Upper lobe of right lung (tissue), 1 donor: ENCODE results near the gene LTB4R. TPM values are rescaled to one million over a fixed set of nuclear protein-coding genes. Genes with fewer than 3 reads are reported as not detected.
"Not testable (repeated sequence)": the region's sequence is repeated elsewhere in the genome, so short reads cannot be mapped to it uniquely, and the experiment has no call there.

ENCODE experiments used
- ATAC-seq: fragments of 200-7000 bp; cut with Tn5 transposase; one replicate; pipeline ENCODE4 v1.9.1; 2020; ENCODE audit warnings: mild to moderate bottlenecking, moderate library complexity
- DNase-seq: peaks from one replicate; pipeline ENCODE4 v3.0.0-alpha.2; 2020
- H3K27ac ChIP-seq: fragments of 200-600 bp; one replicate; pipeline ENCODE4 v1.8.0; 2022
- H3K27me3 ChIP-seq: fragments of 200-600 bp; one replicate; pipeline ENCODE4 v1.8.0; 2022; ENCODE audit warnings: mild to moderate bottlenecking
- H3K36me3 ChIP-seq: fragments of 200-600 bp; one replicate; pipeline ENCODE4 v1.8.0; 2022
- H3K4me1 ChIP-seq: fragments of 200-600 bp; one replicate; pipeline ENCODE4 v1.8.0; 2022
- H3K4me3 ChIP-seq: fragments of 200-600 bp; one replicate; pipeline ENCODE4 v1.8.0; 2022; ENCODE audit warnings: mild to moderate bottlenecking
- H3K9me3 ChIP-seq: fragments of 200-600 bp; one replicate; pipeline ENCODE4 v1.8.0; 2022
- CTCF ChIP-seq: fragments of 200-600 bp; IDR thresholded peaks from one replicate; pipeline ENCODE4 v1.8.0; 2022; ENCODE audit warnings: antibody characterized with exemption
- intact Hi-C: fragments of 100-400 bp; cut with DNase I; formaldehyde crosslinking; loops from one replicate; pipeline ENCODE4 v1.11.0; 2022
- total RNA-seq: library from RNA; stranded (reverse); fragmentation: NEBNext Ultra II Directional; extraction: Animal tissue kit (Norgen Biotek cat#: 25700); gene quantifications from one replicate; pipeline ENCODE4 v1.2.1, GENCODE V29; 2021
- donor health status: DM: no; HTN: yes; CAD: no; lungs with severe emphysema.

LTB4R gene
- total RNA-seq, 1 donor from 2014 or later: 9.8 TPM

DNA sequence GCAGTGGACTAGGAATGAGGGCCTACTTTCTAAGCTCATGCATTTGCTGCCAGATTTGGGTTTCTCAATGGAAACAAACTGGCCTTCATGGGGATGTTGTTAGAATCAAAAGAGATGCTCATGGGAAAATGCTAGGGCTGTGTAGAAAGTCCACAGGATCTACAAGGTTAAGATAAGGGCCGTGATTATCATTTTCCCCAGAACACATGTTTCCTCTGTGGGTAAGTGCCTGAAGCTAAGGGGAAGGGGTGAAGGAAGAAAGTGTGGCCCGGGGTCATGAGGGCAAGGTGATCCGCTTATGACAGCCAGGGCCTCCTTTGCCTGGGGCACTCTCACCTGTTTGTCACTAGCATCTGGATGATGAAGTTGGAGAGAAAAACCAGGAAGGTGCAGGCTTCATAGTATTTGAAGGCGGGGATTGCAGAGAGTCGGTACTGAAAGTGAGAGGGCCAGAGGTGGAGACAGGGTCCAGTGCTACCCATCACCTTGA is 13.8 kb downstream of the LTB4R start:
- no peak for ATAC-seq
- TF ChIP-seq CTCF: no peak
- Histone ChIP-seq H3K4me3 (no peak overlapping the region), H3K36me3 (no peaks in the 10 kb centered on the region), H3K27me3 (no peaks in the 10 kb centered on the region), H3K9me3 (no peaks in the 10 kb centered on the region), H3K27ac (no peak overlapping the region), H3K4me1 (peaks cover 22% of the 10 kb centered on the region)
- DNase-seq: peak; percentile 23
- intact Hi-C loops: no loop called here

GRCh38 chr14:24325963-24326362 is 14.7 kb downstream of the LTB4R start:
- H3K9me3 ChIP-seq: no peaks in the 10 kb centered on the region
- peaks cover 27% of the 10 kb centered on the region for H3K4me1 ChIP-seq
- ATAC-seq (no peak), DNase-seq (peak; percentile 35)
- TF ChIP-seq CTCF: no peak
- no peak overlapping the region for H3K4me3 ChIP-seq
- no peak overlapping the region for H3K27ac ChIP-seq
- intact Hi-C loops: no loop called here
- H3K27me3 ChIP-seq: no peaks in the 10 kb centered on the region
- no peaks in the 10 kb centered on the region for H3K36me3 ChIP-seq

DNA sequence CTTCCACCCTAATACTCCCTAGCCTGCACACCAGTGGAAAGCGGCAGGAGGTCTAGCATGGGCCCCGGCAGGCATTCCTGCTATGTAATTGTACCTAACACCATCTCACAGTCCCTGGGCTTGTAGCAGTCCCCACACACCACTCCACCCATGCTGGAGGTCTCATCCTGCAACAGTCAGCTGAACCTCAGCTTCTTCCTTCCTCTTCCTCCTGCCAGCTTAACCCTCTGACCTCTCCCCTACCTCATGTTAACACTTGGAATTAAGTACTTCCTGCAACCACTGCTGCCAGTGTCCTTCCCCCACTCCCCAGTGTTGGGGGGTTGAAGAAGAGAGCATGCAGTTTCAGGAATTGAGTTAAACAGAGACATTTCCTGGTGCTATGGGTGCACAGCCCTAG is 16.0 kb downstream of the LTB4R start:
- Histone ChIP-seq H3K27me3 (no peaks in the 10 kb centered on the region), H3K9me3 (no peaks in the 10 kb centered on the region), H3K36me3 (no peaks in the 10 kb centered on the region), H3K27ac (no peak overlapping the region), H3K4me3 (no peak overlapping the region), H3K4me1 (peaks cover 36% of the 10 kb centered on the region)
- TF ChIP-seq CTCF: no peak
- DNase-seq (no peak), ATAC-seq (peak; percentile 20)
- intact Hi-C loops: no loop called here

DNA sequence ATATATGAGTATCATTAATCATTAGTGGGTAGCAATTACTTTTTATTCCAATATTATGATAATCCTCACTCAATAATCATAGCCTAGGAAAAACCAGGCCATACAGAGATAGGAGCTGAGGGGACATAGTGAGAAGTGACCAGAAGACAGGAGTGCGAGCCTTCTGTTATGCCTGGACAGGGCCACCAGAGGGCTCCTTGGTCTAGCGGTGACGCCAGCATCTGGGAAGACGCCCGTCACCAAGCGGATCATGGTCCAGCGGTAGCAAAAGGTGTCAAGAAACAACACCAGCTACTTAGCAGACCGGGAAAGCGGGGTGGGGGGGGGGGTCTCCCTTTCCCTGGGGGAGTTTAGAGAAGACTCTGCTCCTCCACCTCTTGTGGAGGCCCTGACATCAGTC is 16.6 kb downstream of the LTB4R start:
- H3K27me3 ChIP-seq, intact Hi-C loops, H3K4me3 ChIP-seq, H3K36me3 ChIP-seq, H3K27ac ChIP-seq, ATAC-seq, H3K9me3 ChIP-seq: not testable (repeated sequence)
- peak; percentile 64 for TF ChIP-seq CTCF
- H3K4me1 ChIP-seq: peaks cover 41% of the 10 kb centered on the region
- DNase-seq: peak; percentile 80

- TF ChIP-seq CTCF: no peak
- intact Hi-C loops: no loop called here
- Histone ChIP-seq H3K9me3 (no peaks in the 10 kb centered on the region), H3K4me1 (peaks cover 53% of the 10 kb centered on the region), H3K27me3 (peaks cover 2% of the 10 kb centered on the region), H3K36me3 (no peaks in the 10 kb centered on the region), H3K4me3 (no peak overlapping the region), H3K27ac (peak overlapping the region; percentile 51)
- no peak for ATAC-seq
- no peak for DNase-seq
Measured at GRCh38 chr14:24329073-24329663, 17.9 kb downstream of the LTB4R start.
